Fibroblast of the aortic adventitia (primary cell): Measurements from ENCODE around the gene STYXL2. TPM values are rescaled to one million over a fixed set of nuclear protein-coding genes. Genes with fewer than 3 reads are reported as not detected.

Source experiments
- DNase-seq: peaks from one replicate; pipeline ENCODE4 v3.0.0-alpha.2; 2010; ENCODE audit warnings: low read depth
- H3K4me3 ChIP-seq: 2 replicates; pipeline ENCODE4 v1.5.1; 2011; ENCODE audit warnings: low read depth, mild to moderate bottlenecking, control low read depth, low read length, moderate library complexity
- CTCF ChIP-seq: IDR thresholded peaks from 2 replicates; pipeline ENCODE4 v1.5.1; 2011; ENCODE audit warnings: mild to moderate bottlenecking, low read length, control low read depth, inconsistent platforms; ENCODE audit not compliant: insufficient read depth
- total RNA-seq: library from RNA; depleted of rRNA; stranded (reverse); fragments of >200 nt; gene quantifications from 2 replicates; pipeline ENCODE4 v1.2.3, GENCODE V29; 2012; ENCODE audit warnings: low replicate concordance

The STYXL2 gene
- total RNA-seq, 1 donor: not detected

GRCh38 chr1:167084757-167085156, 9.1 kb upstream of the STYXL2 start:
- no peak overlapping the region for H3K4me3 ChIP-seq
- DNase-seq: no peak
- TF ChIP-seq CTCF: no peak

- no peak for DNase-seq
- no peak overlapping the region for H3K4me3 ChIP-seq
- no peak for TF ChIP-seq CTCF
Measured at GRCh38 chr1:167086033-167086432, 7.8 kb upstream of the STYXL2 start.

GRCh38 chr1:167086768-167087167, 7.1 kb upstream of the STYXL2 start:
- no peak for TF ChIP-seq CTCF
- no peak for DNase-seq
- no peak overlapping the region for H3K4me3 ChIP-seq

- TF ChIP-seq CTCF: no peak
- H3K4me3 ChIP-seq: no peak overlapping the region
- DNase-seq: no peak
Measured at GRCh38 chr1:167088746-167089417, 5.0 kb upstream of the STYXL2 start.

GRCh38 chr1:167089939-167090313, 3.9 kb upstream of the STYXL2 start:
- DNase-seq: no peak

GRCh38 chr1:167090314-167090942, 3.4 kb upstream of the STYXL2 start, which contains the start of gene GPA33:
GPA33 (minus strand) TSS chr1:167090377; CDS start chr1:167090287, 90 bp downstream.
- no peak for TF ChIP-seq CTCF
- H3K4me3 ChIP-seq: no peak within 1 kb of the TSS
- DNase-seq: no peak

More at GRCh38 chr1:167089939-167090313, 3.9 kb upstream of the STYXL2 start:
- H3K4me3 ChIP-seq: no peak overlapping the region
- no peak for TF ChIP-seq CTCF
